GM12872 (cell line): ENCODE measurements around the gene RPL11.

ENCODE experiments used
- CTCF ChIP-seq: IDR thresholded peaks from 3 replicates; pipeline ENCODE4 v1.5.1; 2011; ENCODE audit warnings: low read depth, mild to moderate bottlenecking, low read length, moderate library complexity; ENCODE audit not compliant: insufficient read depth

The RPL11 gene

DNA sequence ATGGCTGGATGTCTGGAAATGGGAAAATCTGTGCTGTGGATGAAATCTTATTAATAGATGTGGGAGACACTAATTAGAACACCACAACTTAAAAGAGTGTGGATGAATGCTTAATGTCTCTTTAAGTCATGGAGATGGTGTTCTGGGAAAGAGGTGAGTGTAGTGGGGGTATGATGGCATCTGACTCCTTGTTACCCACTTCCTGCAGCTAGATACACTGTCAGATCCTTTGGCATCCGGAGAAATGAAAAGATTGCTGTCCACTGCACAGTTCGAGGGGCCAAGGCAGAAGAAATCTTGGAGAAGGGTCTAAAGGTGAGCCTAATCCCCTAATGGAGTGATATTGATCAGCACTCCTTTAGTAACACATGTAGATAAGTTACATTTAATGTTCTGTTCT is 2.0 kb downstream of the RPL11 start:
- TF ChIP-seq CTCF, result no peak

GRCh38 chr1:23694371-23694770 is 2.8 kb downstream of the RPL11 start:
- TF ChIP-seq CTCF, result no peak

DNA sequence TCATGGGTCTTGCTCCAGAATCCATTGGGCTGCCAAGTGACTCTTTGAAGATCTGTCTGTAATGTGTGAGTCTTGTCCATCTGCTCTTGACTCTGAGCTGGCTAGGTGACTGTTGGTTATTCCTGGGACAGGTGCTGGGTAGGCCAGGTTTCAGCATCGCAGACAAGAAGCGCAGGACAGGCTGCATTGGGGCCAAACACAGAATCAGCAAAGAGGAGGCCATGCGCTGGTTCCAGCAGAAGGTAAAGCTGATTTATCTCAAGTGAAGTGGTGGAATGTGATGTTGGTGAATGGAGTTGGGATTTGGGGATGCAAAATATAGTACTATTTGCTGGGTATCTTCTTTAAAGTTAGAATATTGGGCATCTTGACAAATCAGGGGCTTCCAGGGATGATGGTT is 4.1 kb downstream of the RPL11 start:
- TF ChIP-seq CTCF, result no peak

DNA sequence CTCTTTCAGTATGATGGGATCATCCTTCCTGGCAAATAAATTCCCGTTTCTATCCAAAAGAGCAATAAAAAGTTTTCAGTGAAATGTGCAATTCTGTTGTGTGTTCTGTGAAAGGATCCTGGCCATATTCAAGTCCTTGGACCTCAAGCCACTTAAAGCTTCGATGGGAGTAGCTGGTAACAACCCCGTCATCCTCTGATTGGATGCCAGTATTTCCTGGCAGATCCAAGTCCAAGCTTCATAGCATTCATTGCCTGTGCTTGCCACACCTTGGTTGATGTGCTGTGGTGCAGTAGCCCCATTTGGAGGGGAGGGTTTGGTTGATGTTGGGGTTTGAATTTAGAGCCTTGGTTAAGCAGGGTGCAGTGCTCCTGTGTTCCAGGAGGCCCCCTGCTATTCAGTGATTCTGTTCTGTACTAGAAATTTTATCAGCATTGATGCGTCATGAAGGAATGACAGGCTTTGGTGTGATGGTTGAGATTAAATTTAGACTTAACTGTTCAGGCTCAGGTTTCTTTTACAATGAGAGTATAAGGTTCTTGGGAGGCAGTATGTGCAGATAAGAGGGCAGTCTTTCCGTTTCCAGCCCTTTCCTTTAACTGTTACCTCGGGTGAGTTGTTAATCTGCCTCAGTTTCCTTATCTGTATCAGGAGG is 4.9 kb downstream of the RPL11 start:
- no peak for TF ChIP-seq CTCF

DNA sequence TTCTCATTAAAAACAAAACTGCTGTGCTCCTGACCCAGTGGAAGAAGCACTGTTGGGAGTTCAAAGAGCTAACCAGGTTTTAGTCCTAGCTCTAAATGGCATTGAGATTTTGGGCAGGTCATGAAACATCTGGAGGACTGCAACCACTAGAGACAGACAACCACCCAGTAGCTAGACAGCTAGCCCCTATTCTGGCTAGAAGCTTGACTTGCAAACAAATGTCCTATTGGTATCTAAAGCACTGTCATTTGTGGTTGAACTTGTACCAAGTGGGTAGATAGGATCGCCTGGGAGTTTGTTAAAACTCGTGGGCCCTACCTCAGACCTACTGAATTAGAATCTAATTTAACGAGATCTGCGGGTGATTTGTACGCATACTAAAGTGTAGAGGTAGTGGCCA is 6.9 kb downstream of the RPL11 start:
- TF ChIP-seq CTCF, result no peak

DNA sequence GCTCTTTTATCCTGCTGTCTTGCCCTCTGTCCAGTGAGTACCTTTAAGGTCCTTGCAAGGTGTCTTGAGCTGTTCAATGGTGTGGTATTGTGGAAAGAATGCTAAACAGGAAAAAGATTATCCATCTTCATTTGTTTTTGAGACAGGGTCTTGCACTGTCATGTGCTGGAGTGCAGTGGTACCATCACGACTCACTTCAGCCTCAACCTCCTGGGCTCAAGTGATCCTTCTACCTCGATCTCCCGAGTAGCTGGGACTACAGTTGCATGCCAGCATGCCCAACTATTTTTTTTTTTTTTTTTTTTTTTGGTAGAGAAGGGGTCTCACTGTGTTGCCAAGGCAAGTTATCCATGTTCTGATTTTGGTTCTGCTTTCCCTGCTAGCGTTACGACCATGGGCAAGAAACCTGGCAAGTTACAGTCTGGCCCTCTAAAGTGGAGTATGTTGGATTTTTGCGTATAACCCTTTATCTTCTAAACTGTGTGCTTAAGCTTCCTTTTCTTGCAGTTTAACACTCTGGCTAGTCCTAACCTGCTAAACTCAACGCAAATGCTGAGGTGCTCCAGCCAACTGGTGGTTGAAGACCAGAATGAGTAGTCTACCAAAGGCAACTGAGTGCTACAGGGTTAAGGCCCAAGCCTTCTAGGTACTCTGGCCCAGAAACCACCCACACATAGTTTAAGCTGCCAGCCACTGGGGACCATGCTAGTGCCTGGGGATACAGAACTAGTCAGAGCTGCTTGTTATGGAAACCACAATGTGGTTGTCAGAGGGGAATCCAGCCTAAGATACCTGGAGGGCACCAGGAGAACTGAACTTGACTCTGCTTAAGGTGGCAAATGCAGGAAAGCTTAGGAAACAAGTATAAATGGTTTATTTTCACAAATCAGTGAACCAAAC is 7.9 kb downstream of the RPL11 start:
- no peak for TF ChIP-seq CTCF

GRCh38 chr1:23701310-23701709 is 9.7 kb downstream of the RPL11 start:
- no peak for TF ChIP-seq CTCF
